NCI-H82 treated with DMSO at 0.1 percent for 48 hours (cell line): Measurements from ENCODE around the gene PLVAP.

Experiments
- DNase-seq: peaks from one replicate; lab custom pipeline; 2025; ENCODE audit not compliant: unreplicated experiment; lab: John Stamatoyannopoulos, UW

The PLVAP gene

DNA sequence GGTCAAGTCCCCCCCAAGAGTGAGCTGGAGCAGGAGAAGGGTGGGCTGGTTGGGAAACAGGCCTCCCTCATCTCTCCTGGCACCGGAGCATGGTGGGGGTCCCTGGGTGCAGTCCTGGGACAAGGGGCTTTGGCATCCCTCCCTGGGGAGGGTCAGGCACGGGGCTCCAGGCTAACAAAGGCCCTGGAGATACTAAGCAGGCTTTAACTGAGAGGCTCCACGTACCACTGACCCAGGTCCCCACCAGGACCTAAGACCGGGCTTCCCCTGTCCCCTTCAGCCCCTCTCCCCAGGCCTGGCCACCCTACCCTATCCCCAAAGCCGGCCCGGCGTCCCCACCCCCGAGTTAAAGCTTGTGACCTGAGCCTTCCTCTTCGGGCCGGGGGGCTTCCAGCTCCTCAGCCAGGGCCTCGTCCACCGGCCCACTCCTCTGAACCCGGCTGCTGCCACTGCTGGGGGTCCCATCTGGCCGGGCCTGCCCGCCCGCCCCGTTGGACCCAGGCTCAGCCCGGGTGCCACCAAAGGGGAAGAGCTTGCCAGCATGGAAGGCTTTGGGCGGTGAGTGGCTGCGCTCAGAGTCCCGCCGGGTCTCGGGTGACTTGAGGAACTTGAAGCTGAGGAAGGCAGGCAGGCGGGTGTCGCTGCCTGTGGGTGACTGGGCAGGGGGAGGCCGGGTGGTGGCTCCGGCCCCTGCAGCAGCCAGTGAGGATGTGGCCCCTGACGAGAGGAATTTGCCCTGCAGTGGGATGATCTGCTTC is 52.6 kb downstream of the PLVAP start:
- no peak for DNase-seq

DNA sequence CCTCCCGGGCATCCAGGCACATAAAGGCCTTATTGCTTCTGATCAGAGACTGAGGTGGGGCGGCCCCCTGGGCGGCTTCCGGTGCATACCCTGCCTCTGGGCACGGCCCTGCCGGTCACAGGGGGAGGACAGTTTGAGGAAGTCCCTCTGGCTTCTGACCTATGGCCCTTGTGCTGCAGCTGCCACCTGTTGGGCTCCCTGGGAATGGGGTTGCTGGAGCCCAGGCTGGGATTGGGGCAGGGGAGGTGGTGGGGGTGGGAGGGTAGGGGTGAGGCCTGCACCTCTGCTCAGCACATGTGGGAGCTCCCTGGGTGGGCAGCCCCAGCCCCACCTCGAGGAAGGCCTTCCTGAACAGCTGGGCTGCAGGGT is 53.2 kb downstream of the PLVAP start:
- no peak for DNase-seq

DNA sequence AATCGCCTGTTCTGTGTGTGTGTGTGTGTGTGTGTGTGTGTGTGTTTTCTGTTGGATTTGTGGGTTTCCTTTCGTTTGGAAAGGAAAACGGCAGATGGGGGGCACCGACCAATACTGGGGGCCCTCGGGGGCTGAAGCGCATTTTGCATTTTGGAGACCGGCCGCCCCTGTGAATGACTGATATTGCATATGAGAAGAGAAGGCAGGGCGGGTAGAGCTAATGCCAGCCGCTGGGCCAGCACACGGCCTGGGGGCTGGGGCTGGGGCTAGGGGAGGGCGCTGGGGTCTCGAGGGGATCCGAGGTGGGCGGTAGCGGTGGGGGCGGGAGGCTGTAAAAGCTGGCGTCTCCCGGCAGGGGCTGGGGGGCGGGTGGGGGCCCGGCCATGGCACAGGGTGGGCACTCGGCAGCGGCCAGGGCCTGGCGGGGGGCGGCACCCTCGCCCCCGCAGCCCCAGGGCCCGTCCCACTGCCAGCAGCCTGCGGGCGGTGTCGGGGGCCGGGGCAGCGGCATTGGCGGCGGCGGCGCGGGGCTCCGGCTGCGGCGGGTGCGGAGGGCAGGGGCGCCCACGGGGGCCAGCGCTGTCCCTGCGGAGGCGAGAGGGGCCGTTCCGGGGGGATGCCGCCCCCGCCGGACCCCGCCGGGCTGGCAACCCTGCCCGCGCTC is 53.7 kb downstream of the PLVAP start:
- DNase-seq, result no peak

DNA sequence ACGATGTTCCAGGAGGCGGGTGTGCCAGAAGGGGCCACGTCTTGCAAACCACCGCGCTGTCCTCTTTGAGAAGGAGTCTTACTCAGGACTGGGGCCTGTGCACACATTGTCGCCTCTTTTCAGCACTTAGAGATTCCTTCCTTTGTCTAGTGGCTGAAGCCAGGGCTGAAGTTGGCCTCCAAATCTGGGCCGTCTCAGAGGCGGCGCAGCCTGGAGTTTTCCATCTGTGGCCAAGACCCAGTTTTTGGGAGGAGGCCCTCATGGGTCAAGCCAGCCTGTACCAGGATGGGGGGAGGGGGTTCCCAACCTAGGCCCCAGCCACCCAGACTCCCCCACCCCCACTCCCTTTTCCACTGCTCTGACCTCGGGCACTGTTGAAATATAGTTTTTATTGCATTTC is 54.3 kb downstream of the PLVAP start:
- DNase-seq, result no peak

DNA sequence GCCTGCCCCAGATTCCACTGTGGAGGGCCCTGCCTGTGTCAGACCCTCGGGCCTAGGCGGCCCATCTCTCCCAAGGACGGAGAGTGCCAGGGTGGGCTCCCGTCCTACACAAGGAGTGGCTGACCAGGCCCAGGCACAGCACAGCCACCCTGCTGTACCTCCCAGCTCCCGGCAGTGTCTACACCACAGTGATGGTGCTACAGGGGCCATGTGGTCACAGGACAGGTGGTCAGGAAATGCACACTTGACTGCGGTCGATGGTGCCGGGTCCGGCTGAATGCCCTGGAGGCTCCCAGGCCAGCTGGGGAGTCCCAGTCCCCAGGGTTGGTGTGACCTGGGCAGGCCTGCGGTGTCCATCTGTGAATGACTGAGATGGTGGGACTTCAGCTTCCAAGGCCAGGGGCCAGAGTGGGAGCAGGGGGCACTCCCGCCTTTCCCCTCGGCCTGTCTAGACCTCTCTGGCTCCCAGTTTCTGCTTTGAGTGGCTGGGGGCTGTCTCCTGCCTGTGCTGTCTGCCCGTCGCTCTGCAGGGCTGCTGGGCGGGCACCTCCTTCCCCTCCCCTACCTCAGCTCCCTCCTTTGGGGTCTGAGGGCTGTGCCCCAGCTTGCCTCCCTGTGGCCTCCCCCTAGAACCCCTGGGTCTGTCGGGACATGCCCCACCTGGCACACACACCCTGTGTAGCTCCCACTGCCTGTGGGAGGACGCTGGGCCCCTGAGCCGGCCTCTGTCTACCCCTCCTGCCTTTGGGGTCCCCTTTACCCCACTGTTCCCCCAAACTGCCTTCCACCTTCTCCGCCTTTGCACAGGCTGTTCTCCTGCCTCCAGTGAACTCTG is 55.3 kb downstream of the PLVAP start:
- no peak for DNase-seq

DNA sequence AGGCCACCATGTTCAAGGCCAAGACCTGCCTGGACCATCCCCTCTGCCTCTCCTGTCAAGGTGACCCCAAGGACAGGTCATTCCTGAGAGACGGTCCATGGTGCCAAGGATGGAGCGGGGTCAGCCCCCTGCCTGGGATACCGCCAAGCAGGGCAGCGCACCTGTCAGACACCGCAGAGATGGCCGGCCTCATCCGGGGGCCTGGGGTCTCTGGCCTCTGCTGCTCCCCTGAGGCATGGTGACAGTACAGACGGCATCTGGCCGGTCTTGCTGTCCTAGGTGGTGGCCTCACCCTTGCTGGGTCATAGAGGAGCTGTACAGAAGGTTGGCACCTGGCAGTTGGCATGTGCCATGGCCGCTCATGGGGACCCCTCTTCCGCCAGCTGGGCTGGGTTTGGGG is 56.7 kb downstream of the PLVAP start:
- DNase-seq, result no peak

DNA sequence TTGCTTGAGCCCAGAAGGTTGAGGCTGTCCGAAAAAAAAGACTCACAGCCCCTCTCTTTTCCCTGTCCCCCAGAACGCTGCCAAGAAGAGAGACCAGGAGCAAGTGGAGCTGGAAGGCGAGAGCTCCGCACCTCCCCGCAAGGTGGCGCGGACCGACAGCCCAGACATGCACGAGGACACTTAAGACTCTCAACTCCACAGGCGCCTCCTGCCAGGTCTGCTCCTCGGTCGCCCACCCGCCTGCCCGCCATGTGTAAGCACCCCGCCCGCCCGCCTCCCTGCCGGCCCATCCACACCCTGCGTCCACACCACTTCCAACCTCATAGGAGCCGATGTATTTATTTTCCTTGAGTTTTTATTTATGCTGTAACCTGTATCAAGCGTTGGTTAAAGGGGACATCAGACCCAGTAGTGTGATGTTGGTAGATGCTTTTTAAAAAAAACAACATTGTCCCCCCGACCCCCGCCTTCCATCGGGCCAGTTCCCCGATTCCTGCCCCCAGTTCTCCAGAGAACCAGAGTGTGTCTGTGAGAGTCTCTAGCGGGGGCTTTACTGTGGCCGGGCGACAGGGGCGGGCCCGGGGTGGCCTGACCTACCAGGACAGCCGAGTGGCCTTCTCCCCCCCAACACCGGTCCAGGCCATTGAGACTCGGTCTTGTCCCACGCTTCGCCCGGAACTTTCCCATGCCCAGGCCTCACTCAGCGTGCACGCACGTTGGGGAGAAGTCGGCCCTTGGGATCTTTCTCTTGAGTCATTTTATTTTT is 57.5 kb downstream of the PLVAP start:
- DNase-seq, result no peak

DNA sequence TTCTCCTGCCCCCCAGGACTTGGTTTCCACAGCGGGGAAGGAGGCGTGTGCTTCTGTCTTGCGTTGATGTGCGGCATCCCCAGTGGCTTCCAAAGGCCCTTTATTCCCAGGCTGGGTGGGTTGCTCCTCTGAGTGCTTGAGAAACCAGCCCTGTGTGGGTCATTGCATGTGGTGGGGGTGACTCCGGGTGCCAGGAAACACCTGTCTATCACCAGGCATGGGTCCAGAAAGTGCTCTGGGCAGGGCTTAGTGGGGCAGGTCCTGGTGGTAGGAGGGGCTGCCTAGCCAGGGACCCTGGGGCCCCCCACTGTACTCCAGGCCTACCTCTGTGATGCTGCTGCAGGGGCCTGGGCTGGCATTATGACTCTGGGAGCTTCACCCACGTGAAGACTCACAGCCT is 58.2 kb downstream of the PLVAP start:
- no peak for DNase-seq

DNA sequence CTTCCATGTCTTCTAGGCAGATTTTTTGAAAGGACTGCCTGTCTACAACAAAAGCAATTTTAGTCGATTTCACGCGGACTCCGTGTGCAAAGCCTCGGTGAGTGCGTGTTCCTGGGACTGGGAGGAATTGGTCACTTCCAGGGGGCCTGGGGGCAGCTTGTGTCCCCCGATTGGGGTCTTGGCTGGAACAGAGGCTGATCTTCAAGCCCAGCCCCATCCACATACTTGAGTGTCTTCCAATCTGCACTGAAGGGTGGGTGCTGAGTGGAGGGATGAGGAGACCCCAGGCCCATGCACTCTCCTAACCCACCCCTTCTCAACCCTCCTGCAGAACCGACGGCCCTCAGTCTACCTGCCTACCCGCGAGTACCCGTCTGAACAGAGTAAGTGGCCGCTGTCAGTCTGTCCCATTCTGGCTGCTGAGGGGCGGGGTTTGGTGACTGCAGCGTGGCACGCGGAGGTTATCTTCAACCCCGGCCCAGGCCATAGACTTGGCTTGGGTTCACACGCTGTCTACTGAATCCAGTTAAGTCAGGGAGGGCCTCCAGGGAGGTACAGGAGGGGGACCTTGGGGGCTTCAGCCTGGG is 63.0 kb downstream of the PLVAP start:
- no peak for DNase-seq

DNA sequence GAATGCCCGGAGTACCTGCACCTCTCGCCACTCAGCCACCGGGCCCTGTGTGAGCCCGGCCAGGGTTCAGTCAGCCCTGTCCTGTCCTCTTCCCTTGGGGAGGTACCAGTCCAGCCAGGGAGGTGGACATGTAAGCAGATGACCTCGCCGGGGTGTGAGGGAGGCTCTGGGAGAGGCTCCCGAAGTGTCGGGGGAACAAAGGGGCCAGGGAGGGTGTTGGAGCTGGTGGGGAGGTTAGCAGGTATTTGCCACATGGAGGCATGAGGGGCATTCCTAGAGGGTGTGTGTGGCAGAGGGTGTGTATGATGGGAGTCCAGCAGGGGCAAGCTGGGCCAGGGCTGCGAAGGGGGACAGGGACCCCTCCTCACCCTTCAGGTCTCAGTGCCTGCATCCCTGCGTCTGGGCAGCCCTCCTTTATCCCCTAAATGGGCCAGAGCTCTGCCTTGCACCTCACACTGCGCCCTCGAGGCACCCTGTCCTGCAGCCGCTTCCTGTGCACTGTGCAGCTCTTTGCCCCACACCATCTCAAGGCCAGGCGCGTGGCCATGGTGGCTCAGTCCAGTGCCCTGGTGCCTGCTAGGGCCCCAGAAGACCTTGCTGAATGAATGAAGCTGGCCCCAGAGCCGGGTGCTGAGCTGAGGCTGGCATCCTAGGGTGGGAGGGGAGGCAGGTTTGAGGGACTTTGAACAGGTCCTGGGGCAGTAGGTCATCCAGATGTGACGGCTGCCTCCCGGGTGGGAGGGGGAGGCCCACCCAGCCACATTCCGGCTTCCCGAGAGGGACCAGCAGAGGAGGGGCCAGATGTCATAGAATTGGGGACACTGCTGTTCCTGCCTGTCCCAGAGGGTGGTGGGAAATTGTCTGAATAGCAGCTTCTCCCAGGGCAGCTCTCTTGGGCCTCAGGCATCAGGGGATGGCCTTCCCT is 64.7 kb downstream of the PLVAP start:
- no peak for DNase-seq

DNA sequence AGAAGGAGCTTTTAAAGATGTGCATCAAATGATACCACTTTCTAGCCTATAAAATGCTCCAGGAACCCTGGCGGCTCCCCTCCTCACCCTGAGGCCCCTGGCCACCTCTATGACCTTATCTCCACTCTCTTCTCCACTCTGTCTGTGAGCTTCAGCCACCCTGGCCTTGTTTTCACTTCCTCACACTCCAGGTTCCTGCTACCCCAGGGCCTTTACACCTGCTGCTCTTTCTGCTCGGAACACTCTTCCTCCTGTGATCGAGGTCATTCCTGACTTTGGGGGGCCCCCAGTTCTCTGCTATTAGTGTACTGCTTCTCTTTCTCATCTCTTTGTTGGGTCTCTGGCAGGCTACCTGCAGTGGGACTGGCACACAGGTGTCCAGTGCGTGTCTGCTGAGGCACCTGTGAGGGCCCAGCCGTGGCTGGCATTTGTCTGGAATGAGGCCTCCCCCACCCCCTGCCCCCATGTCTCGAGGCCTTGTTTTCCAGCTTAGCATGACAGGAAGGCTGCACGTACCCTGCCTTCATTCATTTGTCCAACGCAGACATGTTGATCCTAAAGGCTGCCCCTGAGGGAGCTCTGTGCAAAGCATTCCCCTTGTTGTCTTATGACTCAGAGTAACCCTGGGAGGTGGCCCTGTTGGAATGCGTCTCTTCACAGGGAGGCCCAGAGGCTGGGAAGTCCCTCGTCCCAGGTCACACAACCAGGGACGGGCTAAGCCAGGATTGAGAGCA is 65.5 kb downstream of the PLVAP start:
- DNase-seq, result no peak

DNA sequence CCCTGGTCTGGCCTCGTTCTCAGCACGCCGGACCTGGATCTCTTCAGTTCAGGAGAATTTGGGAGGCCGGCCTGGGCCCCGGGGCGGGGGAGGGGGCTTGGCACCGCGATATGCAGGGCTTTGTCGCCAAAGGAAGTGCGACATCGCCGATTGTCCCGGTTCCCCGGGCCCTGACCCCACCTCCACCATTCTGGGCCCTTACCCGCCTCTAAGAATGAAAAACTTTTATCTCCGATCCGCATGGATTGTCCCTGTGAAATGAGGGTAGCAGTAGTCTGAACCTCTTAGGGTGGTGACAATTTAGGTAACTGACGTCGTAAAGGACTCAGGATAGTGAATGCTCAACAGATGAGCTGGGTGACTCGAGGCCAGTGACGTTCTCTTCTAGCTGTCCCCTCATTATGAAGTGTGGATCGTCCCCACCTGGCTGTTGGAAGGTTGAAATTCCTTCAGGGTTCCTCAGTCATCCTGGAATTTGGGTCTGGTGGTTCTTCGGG is 67.1 kb downstream of the PLVAP start:
- DNase-seq, result no peak

DNA sequence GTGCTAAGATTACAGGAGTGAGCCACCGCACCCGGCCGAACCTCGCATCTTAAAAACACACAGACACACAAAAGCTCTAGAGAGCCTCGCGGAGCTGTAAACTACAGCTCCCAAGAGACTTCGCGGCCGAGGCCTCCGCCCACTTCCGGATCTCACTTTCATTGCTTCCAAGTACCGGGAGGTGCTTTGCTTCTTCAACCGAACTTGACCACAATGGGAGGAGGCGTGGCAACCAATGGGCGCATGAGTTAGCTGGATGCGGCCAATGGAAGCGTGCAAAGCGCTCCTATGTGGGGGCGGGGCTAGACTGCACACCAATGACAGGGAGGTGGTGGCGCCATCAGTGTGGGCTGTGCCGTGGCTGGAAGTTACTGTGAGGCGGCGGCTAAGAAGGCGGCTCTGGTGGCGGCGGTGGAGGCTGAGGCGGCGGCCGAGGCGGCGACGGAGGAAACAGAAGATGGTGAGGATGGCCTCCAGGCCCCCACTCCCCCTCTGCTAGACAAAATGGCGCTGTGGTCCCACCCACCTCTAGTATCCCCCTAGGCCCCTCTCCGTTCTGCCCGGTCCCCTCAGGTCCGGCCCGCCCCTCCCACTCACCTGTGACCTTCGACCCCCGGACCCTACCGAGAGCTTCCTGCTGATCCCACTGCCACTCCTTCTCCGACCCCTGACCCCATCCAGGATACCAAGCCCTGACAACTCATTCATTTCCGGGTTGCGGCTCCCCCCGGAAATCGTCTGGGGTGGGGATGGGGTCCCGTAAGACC is 67.8 kb downstream of the PLVAP start, which contains the start of gene DDA1:
Gene DDA1, plus strand, starts transcription at position 366 of the 767 bp plus-strand sequence. Its CDS starts 92 bp downstream, at position 458.
- peak; percentile 100 for DNase-seq

DNA sequence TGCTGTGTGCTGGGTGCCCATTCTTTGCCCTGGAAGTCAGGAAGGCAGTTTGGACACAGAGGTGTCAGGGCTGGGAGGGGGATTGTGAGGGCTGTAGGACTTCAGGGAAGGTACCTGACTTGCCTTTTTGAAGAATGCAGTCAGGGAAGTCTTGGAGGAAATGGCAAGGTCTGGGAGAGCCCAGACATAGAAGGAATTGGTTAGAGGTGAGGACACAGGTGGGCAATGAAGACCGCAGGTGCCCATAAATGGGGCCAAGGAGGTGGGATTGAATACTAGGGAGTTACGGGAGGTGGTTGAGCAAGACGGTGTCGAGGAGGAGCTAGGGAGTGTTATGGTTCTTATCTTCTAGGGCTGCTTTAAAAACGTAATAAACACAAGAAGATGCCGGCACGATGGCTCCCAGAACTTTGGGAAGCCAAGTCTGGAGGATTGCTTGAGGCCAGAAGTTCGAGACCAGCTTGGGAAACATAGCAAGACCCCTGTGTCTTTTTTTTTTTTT is 69.2 kb downstream of the PLVAP start:
- no peak for DNase-seq

DNA sequence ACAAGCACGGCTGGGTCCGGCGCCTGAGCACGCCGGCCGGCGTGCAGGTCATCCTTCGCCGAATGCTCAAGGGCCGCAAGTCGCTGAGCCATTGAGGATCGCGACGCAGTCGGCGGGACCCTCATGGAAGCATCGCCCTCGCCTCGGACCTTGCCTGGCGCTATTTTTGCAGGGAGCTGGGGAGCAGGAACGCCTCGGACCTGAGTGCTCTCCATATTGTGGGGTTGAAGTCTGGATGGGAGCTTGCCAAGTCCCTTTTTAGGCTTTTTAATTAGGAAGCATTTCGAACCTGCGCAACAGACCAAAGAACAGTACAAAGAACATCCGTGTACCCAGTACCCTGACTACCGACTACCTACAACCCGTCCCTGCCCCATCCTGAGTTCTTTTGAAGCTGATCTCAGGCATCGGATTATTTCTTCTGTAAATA is 70.8 kb downstream of the PLVAP start:
- no peak for DNase-seq

DNA sequence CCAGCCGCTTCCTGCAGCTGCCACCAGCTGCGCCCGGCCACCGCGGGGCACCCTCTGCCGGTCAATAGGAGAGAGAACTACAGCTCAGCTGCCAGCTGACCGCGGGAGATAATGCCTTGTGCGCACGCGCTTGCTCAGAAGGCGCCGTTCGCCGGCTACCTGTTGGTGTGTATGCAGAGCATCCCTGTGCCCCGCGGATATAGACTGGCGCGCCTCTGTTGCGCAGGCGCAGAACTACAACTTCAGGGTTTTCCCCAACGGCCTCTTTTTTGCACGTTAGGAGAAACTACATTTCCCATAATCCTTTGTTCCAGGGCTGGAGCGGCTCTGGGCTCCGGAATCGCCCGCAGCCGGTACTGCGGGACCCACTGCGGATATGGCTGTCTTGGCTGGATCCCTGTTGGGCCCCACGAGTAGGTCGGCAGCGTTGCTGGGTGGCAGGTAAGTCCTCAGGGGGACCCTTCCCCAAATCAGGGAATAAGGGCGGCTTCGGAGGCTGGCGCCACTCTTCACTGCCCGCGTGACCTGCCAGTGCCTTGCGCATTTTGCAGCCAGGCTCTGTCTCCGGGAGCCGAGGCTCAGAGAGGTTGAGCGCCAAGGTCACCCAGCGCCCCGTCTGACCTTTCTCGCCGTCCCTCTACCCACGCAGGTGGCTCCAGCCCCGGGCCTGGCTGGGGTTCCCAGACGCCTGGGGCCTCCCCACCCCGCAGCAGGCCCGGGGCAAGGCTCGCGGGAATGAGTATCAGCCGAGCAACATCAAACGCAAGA is 71.4 kb downstream of the PLVAP start, which contains the start of gene MRPL34:
Gene MRPL34, plus strand, starts transcription at position 356 of the 768 bp plus-strand sequence. Its CDS starts 21 bp downstream, at position 377.
- DNase-seq, result peak; percentile 100

DNA sequence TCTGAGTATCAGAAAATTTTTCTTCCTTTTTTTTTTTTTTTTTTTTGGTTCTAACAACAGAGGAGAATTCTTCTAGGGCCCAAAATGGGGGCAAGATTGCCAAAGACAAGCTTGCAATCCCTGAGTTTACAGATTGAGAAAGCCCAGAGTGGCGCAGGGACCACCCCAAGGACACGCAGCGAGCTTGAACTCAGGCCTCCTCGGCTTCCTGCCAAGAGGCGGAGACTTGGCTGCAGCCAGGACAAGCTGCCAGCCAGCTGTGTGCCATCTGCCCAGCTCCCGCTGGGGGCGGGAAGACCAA is 72.0 kb downstream of the PLVAP start:
- no peak for DNase-seq
